HUES64 (cell line): ENCODE measurements around the gene RNF183.
"Not testable (repeated sequence)": the region's sequence is repeated elsewhere in the genome, so short reads cannot be mapped to it uniquely, and the experiment has no call there.

Experiments used
- H3K27ac ChIP-seq: 2 replicates; pipeline ENCODE4 v1.7.0; 2013; ENCODE audit warnings: low read depth, low read length, inconsistent platforms
- H3K27me3 ChIP-seq: 2 replicates; pipeline ENCODE4 v1.6.1; 2013; ENCODE audit warnings: mild to moderate bottlenecking, low read length; ENCODE audit not compliant: insufficient read depth
- H3K36me3 ChIP-seq: 2 replicates; pipeline ENCODE4 v1.6.1; 2013; ENCODE audit warnings: mild to moderate bottlenecking, low read length; ENCODE audit not compliant: insufficient read depth
- H3K4me1 ChIP-seq: 2 replicates; pipeline ENCODE4 v1.6.1; 2013; ENCODE audit warnings: mild to moderate bottlenecking, low read length, moderate library complexity; ENCODE audit not compliant: insufficient read depth
- H3K4me3 ChIP-seq: 2 replicates; pipeline ENCODE4 v1.5.1; 2013; ENCODE audit warnings: mild to moderate bottlenecking, low read length, moderate library complexity
- H3K9ac ChIP-seq: 2 replicates; pipeline ENCODE4 v1.6.1; 2013; ENCODE audit warnings: mild to moderate bottlenecking, low read depth, low read length
- H3K9me3 ChIP-seq: 2 replicates; pipeline ENCODE4 v1.6.1; 2013; ENCODE audit warnings: low read depth, low read length; ENCODE audit not compliant: insufficient read depth
- WGBS: fragments of 150-250, 120-280 bp; methylation state at CpG from one replicate; pipeline ENCODE4 v1.1.7; 2013; ENCODE audit warnings: missing lambda C conversion rate; 5-methylcytosine and 5-hydroxymethylcytosine counted together

The RNF183 gene

GRCh38 chr9:113269355-113269754, 33.8 kb downstream of the RNF183 start:
- Histone ChIP-seq H3K4me3 (no peak overlapping the region), H3K27ac (no peak overlapping the region), H3K27me3 (no peaks in the 10 kb centered on the region), H3K36me3 (peaks cover 62% of the 10 kb centered on the region), H3K9ac (no peak overlapping the region), H3K4me1 (no peaks in the 10 kb centered on the region), H3K9me3 (no peaks in the 10 kb centered on the region)
- 100% methylated on average over 1 of the region's 2 CpGs for WGBS

GRCh38 chr9:113267911-113268566, 35.1 kb downstream of the RNF183 start:
- Histone ChIP-seq H3K9ac (no peak overlapping the region), H3K36me3 (peaks cover 59% of the 10 kb centered on the region), H3K4me3 (no peak overlapping the region), H3K27ac (no peak overlapping the region), H3K4me1 (no peaks in the 10 kb centered on the region), H3K9me3 (no peaks in the 10 kb centered on the region), H3K27me3 (no peaks in the 10 kb centered on the region)
- WGBS = 98% methylated on average over 4 of the region's 4 CpGs

- Histone ChIP-seq H3K27me3 (no peaks in the 10 kb centered on the region), H3K9me3 (no peaks in the 10 kb centered on the region), H3K9ac (no peak overlapping the region), H3K4me3 (no peak overlapping the region), H3K36me3 (peaks cover 53% of the 10 kb centered on the region), H3K27ac (no peak overlapping the region), H3K4me1 (no peaks in the 10 kb centered on the region)
- 90% methylated on average over 3 of the region's 3 CpGs for WGBS
Measured at GRCh38 chr9:113266174-113266573, 37.0 kb downstream of the RNF183 start.

GRCh38 chr9:113261917-113262671, 41.1 kb downstream of the RNF183 start:
- H3K4me3 ChIP-seq = no peak overlapping the region
- no peak overlapping the region for H3K9ac ChIP-seq
- peaks cover 55% of the 10 kb centered on the region for H3K36me3 ChIP-seq
- no peak overlapping the region for H3K27ac ChIP-seq
- 89% methylated on average over 1 of the region's 1 CpG for WGBS
- no peaks in the 10 kb centered on the region for H3K9me3 ChIP-seq
- no peaks in the 10 kb centered on the region for H3K4me1 ChIP-seq
- H3K27me3 ChIP-seq = no peaks in the 10 kb centered on the region

- H3K9me3 ChIP-seq = no peaks in the 10 kb centered on the region
- peaks cover 55% of the 10 kb centered on the region for H3K36me3 ChIP-seq
- no peaks in the 10 kb centered on the region for H3K27me3 ChIP-seq
- WGBS = 100% methylated on average over 1 of the region's 1 CpG
- no peak overlapping the region for H3K27ac ChIP-seq
- H3K4me1 ChIP-seq = no peaks in the 10 kb centered on the region
- H3K4me3 ChIP-seq = no peak overlapping the region
- no peak overlapping the region for H3K9ac ChIP-seq
Measured at GRCh38 chr9:113258282-113258681, 44.9 kb downstream of the RNF183 start.

- Histone ChIP-seq H3K4me1 (no peaks in the 10 kb centered on the region), H3K36me3 (peaks cover 52% of the 10 kb centered on the region), H3K27ac (no peak overlapping the region), H3K9ac (no peak overlapping the region), H3K4me3 (no peak overlapping the region), H3K27me3 (no peaks in the 10 kb centered on the region), H3K9me3 (no peaks in the 10 kb centered on the region)
- 96% methylated on average over 3 of the region's 3 CpGs for WGBS
Measured at GRCh38 chr9:113257863-113258262, 45.3 kb downstream of the RNF183 start.

- H3K27me3 ChIP-seq = no peaks in the 10 kb centered on the region
- no peaks in the 10 kb centered on the region for H3K9me3 ChIP-seq
- WGBS = 94% methylated on average over 6 of the region's 6 CpGs
- H3K4me1 ChIP-seq = no peaks in the 10 kb centered on the region
- no peak overlapping the region for H3K27ac ChIP-seq
- H3K9ac ChIP-seq = no peak overlapping the region
- H3K4me3 ChIP-seq = no peak overlapping the region
- peaks cover 36% of the 10 kb centered on the region for H3K36me3 ChIP-seq
Measured at GRCh38 chr9:113255438-113255837, 47.7 kb downstream of the RNF183 start.

GRCh38 chr9:113254991-113255390, 48.2 kb downstream of the RNF183 start:
- H3K36me3 ChIP-seq = peaks cover 32% of the 10 kb centered on the region
- H3K27me3 ChIP-seq = no peaks in the 10 kb centered on the region
- H3K9me3 ChIP-seq = no peaks in the 10 kb centered on the region
- H3K27ac ChIP-seq = no peak overlapping the region
- no peak overlapping the region for H3K9ac ChIP-seq
- no peak overlapping the region for H3K4me3 ChIP-seq
- 85% methylated on average over 1 of the region's 1 CpG for WGBS
- no peaks in the 10 kb centered on the region for H3K4me1 ChIP-seq

- Histone ChIP-seq H3K9ac (no peak overlapping the region), H3K27me3 (no peaks in the 10 kb centered on the region), H3K4me1 (no peaks in the 10 kb centered on the region), H3K27ac (no peak overlapping the region), H3K9me3 (no peaks in the 10 kb centered on the region), H3K36me3 (no peaks in the 10 kb centered on the region), H3K4me3 (no peak overlapping the region)
- 95% methylated on average over 2 of the region's 2 CpGs for WGBS
Measured at GRCh38 chr9:113250807-113251206, 52.4 kb downstream of the RNF183 start.

- 100% methylated on average over 1 of the region's 2 CpGs for WGBS
Measured at GRCh38 chr9:113249661-113250060, 53.5 kb downstream of the RNF183 start.

GRCh38 chr9:113247640-113248039, 55.5 kb downstream of the RNF183 start:
- H3K4me1 ChIP-seq = no peaks in the 10 kb centered on the region
- no peak overlapping the region for H3K27ac ChIP-seq
- no peaks in the 10 kb centered on the region for H3K36me3 ChIP-seq
- no peak overlapping the region for H3K4me3 ChIP-seq
- H3K9ac ChIP-seq = no peak overlapping the region
- no peaks in the 10 kb centered on the region for H3K9me3 ChIP-seq
- no peaks in the 10 kb centered on the region for H3K27me3 ChIP-seq

More at GRCh38 chr9:113249661-113250060, 53.5 kb downstream of the RNF183 start:
- not testable (repeated sequence) for H3K9ac ChIP-seq, H3K4me3 ChIP-seq, H3K27me3 ChIP-seq, H3K27ac ChIP-seq, H3K4me1 ChIP-seq, H3K36me3 ChIP-seq, H3K9me3 ChIP-seq
